Thoracic aorta (tissue), 2 donors: ENCODE data around the gene NCBP3. TPM values are rescaled to one million over a fixed set of nuclear protein-coding genes. Genes with fewer than 3 reads are reported as not detected.

Experiments
- ATAC-seq: fragments of 150-250 bp; one replicate; pipeline ENCODE4 v1.8.0; 2017; ENCODE audit warnings: low read depth; ENCODE audit not compliant: insufficient number of reproducible peaks, low FRiP score
- DNase-seq: peaks from one replicate; pipeline ENCODE4 v3.0.0-alpha.2; 2020; ENCODE audit warnings: low spot score
- H3K27ac ChIP-seq, 2 donors: fragments of 200-600 bp; sonication (generic); 1 replicate in 1 of 2; 2 replicates in 1 of 2; pipeline ENCODE4 v1.5.1; 2016; ENCODE audit warnings: mild to moderate bottlenecking in 2 of 2, moderate library complexity in 2 of 2
- H3K27me3 ChIP-seq: fragments of 200-600 bp; sonication (generic); replicated peaks from 2 replicates; pipeline ENCODE4 v1.6.0; 2016; ENCODE audit warnings: mild to moderate bottlenecking; ENCODE audit not compliant: insufficient read depth
- H3K36me3 ChIP-seq: fragments of 200-600 bp; sonication (generic); one replicate; pipeline ENCODE4 v1.5.1; 2016
- H3K4me1 ChIP-seq, 2 donors: fragments of 200-600 bp; sonication (generic); 1 replicate in 1 of 2; 2 replicates in 1 of 2; pipeline versions ENCODE4 v1.5.1 to v1.6.0; 2016; ENCODE audit warnings: low read depth in 2 of 2, mild to moderate bottlenecking in 1 of 2; ENCODE audit not compliant: control insufficient read depth in 1 of 2
- H3K4me3 ChIP-seq: fragments of 200-600 bp; sonication (generic); 2 replicates; pipeline ENCODE4 v1.5.1; 2016; ENCODE audit warnings: mild to moderate bottlenecking
- H3K9me3 ChIP-seq: fragments of 200-600 bp; sonication (generic); 2 replicates; pipeline ENCODE4 v1.5.1; 2016
- total RNA-seq, 2 donors: library from RNA; depleted of rRNA; stranded (reverse); fragments of >200 nt; gene quantifications; one replicate each; pipeline versions ENCODE4 v1.1.0 to v1.2.3, GENCODE V29; 2016
- TF ChIP-seq, protein P1 (sequence below): fragments of 200-600 bp; sonication (generic); IDR thresholded peaks from one replicate; pipeline ENCODE4 v1.5.1; 2019; ENCODE audit warnings: antibody characterized with exemption

The NCBP3 gene
- total RNA-seq, 2 donors from 2014 or later, result 28.8 to 47.8 TPM

DNA sequence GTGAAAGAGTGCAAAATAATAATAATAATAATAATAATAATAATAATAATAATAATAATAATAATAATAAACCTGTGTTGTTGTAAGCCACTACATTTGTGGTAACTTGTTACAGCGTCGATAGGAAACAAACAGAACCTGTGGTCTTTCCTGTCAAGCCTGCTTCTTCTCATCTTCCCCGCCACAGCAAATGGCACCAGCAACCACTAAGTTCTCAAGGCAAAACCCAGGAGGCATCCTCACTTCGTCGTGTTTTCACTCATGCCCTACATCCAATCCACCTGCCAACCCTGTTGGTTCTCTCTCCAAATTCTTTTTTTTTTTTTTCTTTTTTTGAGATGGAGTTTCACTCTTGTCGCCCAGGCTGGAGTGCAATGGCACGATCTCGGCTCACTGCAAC, 79.3 kb downstream of the NCBP3 start:
- no peak for DNase-seq
- Histone ChIP-seq H3K9me3 (no peaks in the 10 kb centered on the region), H3K36me3 (no peaks in the 10 kb centered on the region), H3K27ac (no peak overlapping the region), H3K4me1 (no peaks in the 10 kb centered on the region), H3K4me3 (no peak overlapping the region), H3K27me3 (no peaks in the 10 kb centered on the region)
- no peak for ATAC-seq
- TF ChIP-seq, protein P1, sequence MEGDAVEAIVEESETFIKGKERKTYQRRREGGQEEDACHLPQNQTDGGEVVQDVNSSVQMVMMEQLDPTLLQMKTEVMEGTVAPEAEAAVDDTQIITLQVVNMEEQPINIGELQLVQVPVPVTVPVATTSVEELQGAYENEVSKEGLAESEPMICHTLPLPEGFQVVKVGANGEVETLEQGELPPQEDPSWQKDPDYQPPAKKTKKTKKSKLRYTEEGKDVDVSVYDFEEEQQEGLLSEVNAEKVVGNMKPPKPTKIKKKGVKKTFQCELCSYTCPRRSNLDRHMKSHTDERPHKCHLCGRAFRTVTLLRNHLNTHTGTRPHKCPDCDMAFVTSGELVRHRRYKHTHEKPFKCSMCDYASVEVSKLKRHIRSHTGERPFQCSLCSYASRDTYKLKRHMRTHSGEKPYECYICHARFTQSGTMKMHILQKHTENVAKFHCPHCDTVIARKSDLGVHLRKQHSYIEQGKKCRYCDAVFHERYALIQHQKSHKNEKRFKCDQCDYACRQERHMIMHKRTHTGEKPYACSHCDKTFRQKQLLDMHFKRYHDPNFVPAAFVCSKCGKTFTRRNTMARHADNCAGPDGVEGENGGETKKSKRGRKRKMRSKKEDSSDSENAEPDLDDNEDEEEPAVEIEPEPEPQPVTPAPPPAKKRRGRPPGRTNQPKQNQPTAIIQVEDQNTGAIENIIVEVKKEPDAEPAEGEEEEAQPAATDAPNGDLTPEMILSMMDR, result no peak

DNA sequence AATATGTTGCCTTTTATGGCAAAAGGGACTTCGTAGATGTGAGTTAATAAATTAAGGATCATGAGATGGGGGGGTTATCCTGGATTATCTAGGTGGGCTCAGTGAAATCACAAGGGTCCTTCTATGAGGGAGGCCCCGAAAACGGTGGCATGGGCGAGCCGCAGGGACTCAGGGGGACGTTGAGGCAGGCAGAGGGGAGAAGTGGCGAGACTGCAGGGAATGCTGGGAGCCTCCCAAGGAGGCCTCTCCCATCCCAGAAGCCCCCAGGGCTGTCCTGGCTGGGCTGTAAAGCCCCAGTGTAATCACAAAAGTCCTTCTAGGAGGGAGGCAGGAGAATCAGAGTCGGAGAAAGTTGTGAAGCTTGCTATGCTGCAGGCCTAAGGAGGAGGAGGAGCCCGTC, 80.1 kb downstream of the NCBP3 start:
- no peak for ATAC-seq
- no peak for DNase-seq
- Histone ChIP-seq H3K27ac (no peak overlapping the region), H3K27me3 (no peaks in the 10 kb centered on the region), H3K4me3 (no peak overlapping the region), H3K4me1 (no peaks in the 10 kb centered on the region), H3K36me3 (no peaks in the 10 kb centered on the region), H3K9me3 (no peaks in the 10 kb centered on the region)
- TF ChIP-seq, protein P1, result no peak

DNA sequence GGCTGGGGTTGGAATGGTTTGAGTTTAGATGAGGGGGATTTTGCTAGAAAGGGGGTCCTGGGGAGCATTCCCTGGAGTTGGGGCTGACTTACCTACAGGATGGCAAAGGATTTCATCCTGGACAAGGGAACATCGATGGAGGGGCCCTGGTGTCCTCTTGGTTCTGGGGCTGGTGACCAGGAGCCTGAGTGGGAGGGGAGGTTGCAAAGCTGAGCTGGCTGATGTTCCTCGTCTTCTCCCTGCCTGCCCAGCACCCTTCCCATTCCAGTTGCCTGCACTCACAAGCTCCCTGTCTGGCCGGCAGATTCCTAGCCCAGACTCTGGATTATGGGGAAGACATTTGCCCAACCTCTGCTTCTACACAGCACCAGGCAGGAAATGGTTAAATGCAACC, 82.3 kb downstream of the NCBP3 start:
- Histone ChIP-seq H3K9me3 (peaks cover 6% of the 10 kb centered on the region), H3K36me3 (no peaks in the 10 kb centered on the region), H3K4me3 (no peak overlapping the region), H3K27ac (no peak overlapping the region), H3K27me3 (no peaks in the 10 kb centered on the region), H3K4me1 (no peaks in the 10 kb centered on the region)
- no peak for ATAC-seq
- TF ChIP-seq, protein P1, result no peak
- DNase-seq, result no peak

DNA sequence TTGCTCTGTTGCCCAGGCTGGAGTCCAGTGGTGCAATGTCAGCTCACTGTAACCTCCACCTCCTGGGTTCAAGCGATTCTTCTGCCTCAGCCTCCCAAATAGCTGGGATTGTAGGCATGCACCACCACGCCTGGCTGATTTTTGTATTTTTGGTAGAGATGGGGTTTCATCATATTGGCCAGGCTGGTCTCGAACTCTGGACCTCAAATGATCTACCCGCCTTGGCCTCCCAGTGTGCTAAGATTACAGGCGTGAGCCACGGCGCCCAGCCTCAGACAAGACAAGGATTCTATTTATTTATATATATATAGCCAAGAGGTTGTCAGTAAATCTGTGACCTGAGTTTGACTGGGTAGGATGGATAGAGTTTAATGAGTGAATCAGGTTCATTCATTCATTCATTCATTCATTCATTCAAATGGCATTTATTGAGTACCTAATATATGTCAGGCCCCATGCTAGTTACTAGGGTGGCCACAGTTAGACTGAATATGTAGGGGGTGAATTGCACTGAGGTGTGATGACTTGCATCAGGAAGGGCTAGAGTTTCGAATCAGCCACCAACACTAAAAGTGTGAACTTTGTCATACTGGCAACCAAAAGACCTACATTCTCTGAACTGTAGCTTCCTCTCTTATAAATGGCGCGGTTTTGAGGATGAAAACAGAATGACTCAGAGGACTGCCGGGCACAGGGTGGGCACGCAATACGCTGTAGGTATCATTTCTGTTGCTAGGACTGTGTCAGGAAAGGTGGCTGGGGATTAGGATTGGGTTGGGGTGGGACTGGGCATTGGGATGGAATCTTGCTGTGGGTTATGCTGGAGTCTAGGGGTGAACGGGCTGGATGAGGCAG, 82.9 kb downstream of the NCBP3 start:
- ATAC-seq (no peak), DNase-seq (no peak)
- Histone ChIP-seq H3K4me3 (no peak overlapping the region), H3K4me1 (no peaks in the 10 kb centered on the region), H3K27ac (no peak overlapping the region), H3K9me3 (peaks cover 6% of the 10 kb centered on the region), H3K27me3 (no peaks in the 10 kb centered on the region), H3K36me3 (no peaks in the 10 kb centered on the region)
- TF ChIP-seq, protein P1, result no peak

DNA sequence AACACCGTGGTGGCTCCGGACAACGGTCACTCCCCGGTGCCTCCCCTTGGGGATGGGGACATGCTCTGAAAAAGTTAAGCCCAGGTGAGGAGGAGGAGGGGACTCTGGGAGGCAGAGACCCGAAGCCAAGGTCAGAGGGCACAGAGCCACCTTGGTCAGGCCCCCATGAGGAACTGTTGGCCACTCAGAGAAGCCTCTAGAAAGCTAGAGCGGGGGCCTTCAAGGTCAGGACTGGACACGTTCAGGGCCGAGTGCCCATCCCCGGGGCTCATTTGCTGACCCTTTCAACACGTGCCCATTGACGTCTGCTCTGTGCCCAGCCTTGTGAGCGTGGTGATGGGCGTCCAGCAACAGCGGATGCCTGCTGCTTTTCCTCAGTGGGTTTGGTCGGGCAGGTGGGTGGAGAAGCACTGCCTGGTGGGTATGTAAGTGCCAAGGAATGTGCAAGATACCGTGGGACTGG, 84.1 kb downstream of the NCBP3 start:
- TF ChIP-seq, protein P1, result no peak
- Histone ChIP-seq H3K27me3 (no peaks in the 10 kb centered on the region), H3K4me3 (no peak overlapping the region), H3K4me1 (no peaks in the 10 kb centered on the region), H3K9me3 (peaks cover 6% of the 10 kb centered on the region), H3K27ac (no peak overlapping the region), H3K36me3 (no peaks in the 10 kb centered on the region)
- ATAC-seq (no peak), DNase-seq (no peak)
